ENCODE measurements around the gene MYBPC2.

Gene MYBPC2

GRCh38 chr19:50500753-50501151, 68.1 kb downstream of the MYBPC2 start:
- no peak for DNase-seq (ENCODE audit: low spot score)
- no peak for TF ChIP-seq CTCF (IDR thresholded peaks at IDR 0.05; ENCODE audit: extremely low read depth, missing control alignments)

GRCh38 chr19:50501186-50501567, 68.5 kb downstream of the MYBPC2 start:
- no peak for DNase-seq (ENCODE audit: low spot score)

GRCh38 chr19:50501568-50502475, 69.1 kb downstream of the MYBPC2 start:
- no peak for DNase-seq (ENCODE audit: low spot score)
- TF ChIP-seq CTCF (IDR thresholded peaks at IDR 0.05; ENCODE audit: extremely low read depth, missing control alignments) = no peak

More at GRCh38 chr19:50501186-50501567, 68.5 kb downstream of the MYBPC2 start:
- TF ChIP-seq CTCF (IDR thresholded peaks at IDR 0.05; ENCODE audit: extremely low read depth, missing control alignments) = no peak

GRCh38 chr19:50505856-50506611, 73.3 kb downstream of the MYBPC2 start:
- no peak for TF ChIP-seq CTCF (IDR thresholded peaks at IDR 0.05; ENCODE audit: extremely low read depth, missing control alignments)
- no peak for DNase-seq (ENCODE audit: low spot score)

- no peak for TF ChIP-seq CTCF (IDR thresholded peaks at IDR 0.05; ENCODE audit: extremely low read depth, missing control alignments)
- DNase-seq (ENCODE audit: low spot score) = no peak
Measured at GRCh38 chr19:50506700-50507099, 74.0 kb downstream of the MYBPC2 start.

- TF ChIP-seq CTCF (IDR thresholded peaks at IDR 0.05; ENCODE audit: extremely low read depth, missing control alignments) = no peak
Measured at GRCh38 chr19:50507376-50507775, 74.7 kb downstream of the MYBPC2 start.

GRCh38 chr19:50508843-50509190, 76.1 kb downstream of the MYBPC2 start:
- no peak for TF ChIP-seq CTCF (IDR thresholded peaks at IDR 0.05; ENCODE audit: extremely low read depth, missing control alignments)
- no peak for DNase-seq (ENCODE audit: low spot score)

More at GRCh38 chr19:50507376-50507775, 74.7 kb downstream of the MYBPC2 start:
- no peak for DNase-seq (ENCODE audit: low spot score)
